Neuron (in vitro differentiated cells): ENCODE measurements around the gene MYH7.
"Not testable (repeated sequence)": the region's sequence is repeated elsewhere in the genome, so short reads cannot be mapped to it uniquely, and the experiment has no call there.

Experiments used
- H2AFZ ChIP-seq: one replicate; pipeline ENCODE4 v1.6.1; 2013; ENCODE audit warnings: low read depth, mild to moderate bottlenecking, inconsistent platforms, low read length, moderate library complexity
- H3K27me3 ChIP-seq: one replicate; pipeline ENCODE4 v1.6.1; 2013; ENCODE audit warnings: low read length; ENCODE audit not compliant: insufficient read depth
- H3K36me3 ChIP-seq: one replicate; pipeline ENCODE4 v1.6.1; 2013; ENCODE audit warnings: low read length; ENCODE audit not compliant: insufficient read depth
- H3K4me1 ChIP-seq: one replicate; pipeline ENCODE4 v1.6.1; 2013; ENCODE audit warnings: low read length; ENCODE audit not compliant: insufficient read depth
- H3K4me3 ChIP-seq: 2 replicates; pipeline ENCODE4 v1.5.1; 2013; ENCODE audit warnings: mild to moderate bottlenecking, low read length, moderate library complexity
- H3K9me3 ChIP-seq: one replicate; pipeline ENCODE4 v1.6.1; 2013; ENCODE audit warnings: low read length

The MYH7 gene

GRCh38 chr14:23431486-23431885 lies 4.0 kb downstream of the MYH7 start:
- Histone ChIP-seq H3K9me3 (no peaks in the 10 kb centered on the region), H3K4me1 (peaks cover 28% of the 10 kb centered on the region), H3K4me3 (no peak overlapping the region), H3K36me3 (no peaks in the 10 kb centered on the region), H3K27me3 (no peaks in the 10 kb centered on the region), H2AFZ (no peak overlapping the region)

- H3K4me3 ChIP-seq: no peak overlapping the region
- no peaks in the 10 kb centered on the region for H3K9me3 ChIP-seq
- no peak overlapping the region for H2AFZ ChIP-seq
- no peaks in the 10 kb centered on the region for H3K27me3 ChIP-seq
- no peaks in the 10 kb centered on the region for H3K36me3 ChIP-seq
- peaks cover 20% of the 10 kb centered on the region for H3K4me1 ChIP-seq
These were observed 4.8 kb downstream of the MYH7 start for GRCh38 chr14:23430723-23431085.

DNA sequence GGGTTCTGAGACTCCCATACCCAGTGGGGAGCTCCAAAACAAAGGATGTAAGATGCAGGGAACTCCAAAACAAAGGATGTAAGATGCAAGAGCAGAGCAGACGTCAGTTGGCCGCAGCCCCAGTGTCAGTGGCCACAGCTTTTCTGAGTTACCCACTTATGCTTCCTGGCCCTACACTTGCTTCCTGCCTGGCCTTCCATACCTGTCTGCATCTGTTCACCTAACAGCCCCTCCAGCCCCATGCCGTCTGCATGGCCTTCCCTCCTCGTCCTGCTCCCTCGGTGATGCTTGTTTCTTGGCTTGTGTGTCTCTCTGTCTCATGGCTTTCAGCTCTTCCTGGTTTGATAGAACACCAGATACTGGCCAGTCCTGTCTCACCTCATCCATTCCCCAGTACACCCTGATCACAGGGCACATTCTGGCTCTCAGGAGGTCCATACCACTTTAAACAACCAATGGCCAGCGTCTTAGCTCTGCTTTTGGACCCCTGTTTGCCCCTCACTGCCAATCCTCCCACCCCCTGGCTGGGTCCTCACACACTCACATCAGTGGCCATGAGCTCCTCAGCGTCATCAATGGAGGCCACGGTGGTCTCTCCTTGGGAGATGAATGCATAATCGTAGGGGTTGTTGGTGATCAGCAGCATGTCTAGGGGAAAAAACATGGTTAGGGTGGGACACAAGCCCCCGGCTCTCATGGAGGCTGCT lies 5.3 kb downstream of the MYH7 start:
- Histone ChIP-seq H3K9me3 (no peaks in the 10 kb centered on the region), H3K27me3 (peaks cover 2% of the 10 kb centered on the region), H3K36me3 (no peaks in the 10 kb centered on the region), H3K4me3 (no peak overlapping the region), H3K4me1 (peaks cover 15% of the 10 kb centered on the region), H2AFZ (no peak overlapping the region)

DNA sequence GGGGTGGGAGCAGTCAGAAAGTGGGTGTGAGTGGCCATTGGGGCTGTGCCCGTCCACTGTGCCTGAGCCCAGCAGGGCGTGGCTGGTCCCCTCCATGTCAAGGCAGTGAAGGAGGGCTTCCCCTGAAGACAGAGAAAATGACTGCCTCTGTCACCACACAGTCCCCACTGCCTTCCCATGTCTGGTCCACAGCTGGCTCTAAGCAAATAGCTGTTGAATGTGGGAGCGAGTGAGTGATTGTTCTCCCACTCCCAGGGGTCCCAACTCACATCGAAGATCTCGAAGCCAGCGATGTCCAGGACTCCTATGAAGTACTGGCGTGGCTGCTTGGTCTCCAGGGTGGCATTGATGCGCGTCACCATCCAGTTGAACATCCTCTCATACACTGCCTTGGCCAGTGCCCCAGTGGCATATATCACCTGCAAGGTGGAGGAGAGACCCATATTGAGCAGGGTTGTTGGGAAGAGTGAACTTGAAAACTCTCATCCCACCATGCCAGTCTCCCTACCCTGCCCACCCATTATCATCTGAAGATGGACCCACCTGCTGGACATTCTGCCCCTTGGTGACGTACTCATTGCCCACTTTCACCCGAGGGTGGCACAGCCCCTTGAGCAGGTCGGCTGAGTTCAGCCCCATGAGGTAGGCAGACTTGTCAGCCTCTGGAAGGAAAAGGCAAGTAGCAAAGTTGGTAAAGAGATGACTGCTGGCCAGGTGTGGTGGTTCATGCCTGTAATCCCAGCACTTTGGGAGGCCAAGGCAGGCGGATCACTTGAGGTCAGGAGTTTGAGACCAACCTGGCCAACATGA lies 6.6 kb downstream of the MYH7 start:
- Histone ChIP-seq H3K36me3 (no peaks in the 10 kb centered on the region), H3K27me3 (peaks cover 6% of the 10 kb centered on the region), H3K9me3 (peaks cover under 1% of the 10 kb centered on the region), H3K4me1 (peaks cover 13% of the 10 kb centered on the region), H3K4me3 (no peak overlapping the region), H2AFZ (no peak overlapping the region)

- H3K9me3 ChIP-seq, H3K4me3 ChIP-seq, H2AFZ ChIP-seq, H3K4me1 ChIP-seq, H3K27me3 ChIP-seq, H3K36me3 ChIP-seq: not testable (repeated sequence)
These were observed 9.7 kb downstream of the MYH7 start for GRCh38 chr14:23425798-23426197.

- peaks cover 4% of the 10 kb centered on the region for H3K9me3 ChIP-seq
- no peak overlapping the region for H3K4me3 ChIP-seq
- peaks cover 9% of the 10 kb centered on the region for H3K27me3 ChIP-seq
- peaks cover under 1% of the 10 kb centered on the region for H3K4me1 ChIP-seq
- H3K36me3 ChIP-seq: no peaks in the 10 kb centered on the region
- H2AFZ ChIP-seq: no peak overlapping the region
These were observed 10.3 kb downstream of the MYH7 start for GRCh38 chr14:23425169-23425568.

- no peaks in the 10 kb centered on the region for H3K36me3 ChIP-seq
- no peak overlapping the region for H3K4me3 ChIP-seq
- no peak overlapping the region for H2AFZ ChIP-seq
These were observed 11.8 kb downstream of the MYH7 start for GRCh38 chr14:23423657-23424056.

DNA sequence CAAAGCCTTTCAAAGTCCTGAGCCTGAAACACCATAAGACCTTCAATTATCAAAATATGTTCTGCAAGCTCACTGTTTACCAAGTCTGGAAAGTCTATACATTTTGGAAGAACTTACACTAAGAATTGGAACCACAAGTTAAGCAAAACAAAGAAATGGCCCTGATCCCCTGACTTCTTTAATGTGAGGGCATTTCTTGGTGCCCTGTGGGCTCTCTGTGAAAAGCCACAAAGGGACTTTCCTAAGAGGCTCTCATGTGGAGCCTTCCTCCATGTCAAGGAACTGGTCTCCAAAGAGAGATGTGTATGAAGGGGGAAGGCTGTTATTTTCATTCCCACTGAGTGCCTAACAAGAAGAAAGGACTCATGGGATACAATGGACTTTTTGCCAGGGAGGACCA lies 13.9 kb downstream of the MYH7 start:
- Histone ChIP-seq H3K36me3 (no peaks in the 10 kb centered on the region), H2AFZ (no peak overlapping the region), H3K4me3 (no peak overlapping the region), H3K4me1 (no peaks in the 10 kb centered on the region), H3K9me3 (peaks cover 4% of the 10 kb centered on the region), H3K27me3 (peaks cover 9% of the 10 kb centered on the region)

More at GRCh38 chr14:23423657-23424056, 11.8 kb downstream of the MYH7 start:
- Histone ChIP-seq H3K9me3 (peaks cover 4% of the 10 kb centered on the region), H3K27me3 (peaks cover 9% of the 10 kb centered on the region), H3K4me1 (no peaks in the 10 kb centered on the region)

DNA sequence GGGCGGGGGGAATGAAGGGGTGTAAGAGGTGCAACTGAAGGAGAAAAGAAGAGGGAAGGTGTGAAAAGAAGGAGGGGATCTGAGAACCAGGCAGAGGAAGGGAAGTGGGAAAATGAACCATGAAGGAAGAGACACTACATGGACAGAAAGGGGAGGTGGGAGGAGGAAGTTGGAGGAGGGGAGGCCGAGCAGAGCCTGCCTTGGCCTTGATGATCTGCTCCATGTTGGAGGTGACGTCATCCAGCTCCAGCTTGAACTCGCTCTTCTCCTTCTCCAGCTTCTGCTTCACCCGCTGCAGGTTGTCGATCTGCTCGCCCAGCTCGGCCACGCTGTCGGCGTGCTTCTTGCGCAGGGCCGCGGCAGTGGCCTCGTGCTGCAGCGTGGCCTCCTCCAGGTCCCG lies 15.8 kb downstream of the MYH7 start:
- H3K4me3 ChIP-seq, H2AFZ ChIP-seq, H3K36me3 ChIP-seq, H3K27me3 ChIP-seq, H3K4me1 ChIP-seq, H3K9me3 ChIP-seq: not testable (repeated sequence)

GRCh38 chr14:23418021-23418420 lies 17.4 kb downstream of the MYH7 start:
- Histone ChIP-seq H3K27me3 (peaks cover 2% of the 10 kb centered on the region), H2AFZ (no peak overlapping the region), H3K36me3 (no peaks in the 10 kb centered on the region), H3K4me3 (no peak overlapping the region), H3K9me3 (peaks cover 1% of the 10 kb centered on the region), H3K4me1 (no peaks in the 10 kb centered on the region)

DNA sequence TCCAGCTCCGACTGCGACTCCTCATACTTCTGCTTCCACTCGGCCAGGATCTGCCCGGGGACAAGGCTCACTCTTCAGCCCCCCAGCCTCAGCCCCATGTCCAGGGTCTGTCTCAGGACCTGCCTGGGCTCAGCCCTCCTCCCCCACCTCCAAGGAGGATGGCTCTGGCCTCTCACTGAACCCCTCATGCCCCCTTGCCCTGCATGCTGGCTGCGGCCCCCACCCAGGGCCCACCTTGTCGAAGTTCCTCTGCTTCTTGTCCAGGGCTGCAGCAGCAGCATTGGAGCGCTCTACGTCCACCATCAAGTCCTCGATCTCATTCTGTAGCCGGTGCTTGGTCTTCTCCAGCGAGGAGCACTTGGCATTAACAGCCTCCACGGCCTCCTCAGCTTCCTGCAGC lies 18.2 kb downstream of the MYH7 start:
- not testable (repeated sequence) for H3K4me3 ChIP-seq, H3K36me3 ChIP-seq, H3K4me1 ChIP-seq, H2AFZ ChIP-seq, H3K9me3 ChIP-seq, H3K27me3 ChIP-seq

- Histone ChIP-seq H3K9me3 (peaks cover 1% of the 10 kb centered on the region), H3K4me3 (no peak overlapping the region), H2AFZ (no peak overlapping the region), H3K27me3 (peaks cover under 1% of the 10 kb centered on the region), H3K36me3 (no peaks in the 10 kb centered on the region), H3K4me1 (no peaks in the 10 kb centered on the region)
These were observed 18.7 kb downstream of the MYH7 start for GRCh38 chr14:23416801-23417200.

- H3K36me3 ChIP-seq: no peaks in the 10 kb centered on the region
- no peak overlapping the region for H2AFZ ChIP-seq
- no peaks in the 10 kb centered on the region for H3K4me1 ChIP-seq
- H3K9me3 ChIP-seq: peaks cover 1% of the 10 kb centered on the region
- no peak overlapping the region for H3K4me3 ChIP-seq
- H3K27me3 ChIP-seq: no peaks in the 10 kb centered on the region
These were observed 19.4 kb downstream of the MYH7 start for GRCh38 chr14:23415821-23416778.
